CD14-positive monocyte (primary cell): ENCODE data around the gene APOBEC4. TPM values are rescaled to one million over a fixed set of nuclear protein-coding genes. Genes with fewer than 3 reads are reported as not detected.

Experiments used
- DNase-seq, 3 donors: peaks; one replicate each; pipeline ENCODE4 v3.0.0-alpha.2; 2011 to 2022
- H2AFZ ChIP-seq: 2 replicates; pipeline ENCODE4 v1.6.0; 2012; ENCODE audit warnings: mild to moderate bottlenecking, low read depth, low read length, inconsistent platforms; ENCODE audit not compliant: insufficient read depth, poor library complexity, severe bottlenecking
- H3K27ac ChIP-seq, 2 donors: 1 replicate in 1 of 2; 2 replicates in 1 of 2; pipeline ENCODE4 v1.5.1; 2012 to 2013; ENCODE audit warnings: low read length in 2 of 2, control low read depth in 1 of 2, inconsistent platforms in 1 of 2, low read depth in 1 of 2, mild to moderate bottlenecking in 1 of 2
- H3K27me3 ChIP-seq, 2 donors: one replicate each; pipeline versions ENCODE4 v1.6.0 to v1.6.1; 2011 to 2013; ENCODE audit warnings: low read length in 2 of 2; ENCODE audit not compliant: control insufficient read depth in 2 of 2, insufficient read depth in 2 of 2
- H3K36me3 ChIP-seq, 2 donors: replicated peaks in 1 of 2; 1 replicate in 1 of 2; 2 replicates in 1 of 2; pipeline versions ENCODE4 v1.5.1 to v1.6.1; 2012 to 2013; ENCODE audit warnings: low read length in 2 of 2, control low read depth in 1 of 2, inconsistent platforms in 1 of 2, mild to moderate bottlenecking in 1 of 2; ENCODE audit not compliant: insufficient read depth in 2 of 2, control insufficient read depth in 1 of 2
- H3K4me1 ChIP-seq, 2 donors: 1 replicate in 1 of 2; 2 replicates in 1 of 2; pipeline versions ENCODE4 v1.5.1 to v1.6.1; 2012 to 2013; ENCODE audit warnings: low read length in 2 of 2, control low read depth in 1 of 2, inconsistent platforms in 1 of 2, mild to moderate bottlenecking in 1 of 2, moderate library complexity in 1 of 2; ENCODE audit not compliant: insufficient read depth in 2 of 2, control insufficient read depth in 1 of 2
- H3K4me2 ChIP-seq: replicated peaks from 2 replicates; pipeline ENCODE3; 2012; ENCODE audit warnings: low read length, moderate library complexity, mild to moderate bottlenecking; ENCODE audit not compliant: poor library complexity, severe bottlenecking; ENCODE audit errors: extremely low read depth
- H3K4me3 ChIP-seq, 3 experiments: fragments of 200-600 bp in 1 of 3; sonication (generic) in 1 of 3; replicated peaks in 1 of 3; 1 replicate in 2 of 3; 2 replicates in 1 of 3; pipeline ENCODE4 v1.5.1; 2011 to 2013; ENCODE audit warnings: low read length in 3 of 3, mild to moderate bottlenecking in 3 of 3, control low read depth in 2 of 3, low read depth in 2 of 3, inconsistent platforms in 1 of 3, moderate library complexity in 1 of 3
- H3K79me2 ChIP-seq: 2 replicates; pipeline ENCODE4 v1.6.0; 2012; ENCODE audit warnings: mild to moderate bottlenecking, control low read depth, inconsistent platforms, low read length, moderate library complexity; ENCODE audit not compliant: insufficient read depth
- H3K9ac ChIP-seq: 2 replicates; pipeline ENCODE4 v1.6.0; 2017; ENCODE audit warnings: low read length, mild to moderate bottlenecking; ENCODE audit not compliant: insufficient read depth, poor library complexity, severe bottlenecking
- H3K9me3 ChIP-seq, 2 donors: replicated peaks in 1 of 2; 1 replicate in 1 of 2; 2 replicates in 1 of 2; pipeline versions ENCODE4 v1.5.1 to v1.6.1; 2012 to 2013; ENCODE audit warnings: low read length in 2 of 2, control low read depth in 1 of 2; ENCODE audit not compliant: control insufficient read depth in 1 of 2, insufficient read depth in 1 of 2
- H4K20me1 ChIP-seq: 2 replicates; pipeline ENCODE4 v1.6.0; 2012; ENCODE audit warnings: mild to moderate bottlenecking, low read length, control low read depth, moderate library complexity; ENCODE audit not compliant: insufficient read depth
- H3K27ac Mint-ChIP-seq, 7 donors: one replicate each; pipeline ENCODE4 v1.8.0; 2020; ENCODE audit warnings: mild to moderate bottlenecking in 7 of 7, mixed read lengths in 7 of 7, moderate library complexity in 6 of 7, inconsistent platforms in 2 of 7
- H3K27me3 Mint-ChIP-seq, 3 donors: one replicate each; pipeline ENCODE4 v1.8.0; 2021 to 2022; ENCODE audit warnings: low read depth in 3 of 3, mild to moderate bottlenecking in 3 of 3, mixed read lengths in 3 of 3, moderate library complexity in 3 of 3, inconsistent platforms in 1 of 3
- H3K36me3 Mint-ChIP-seq, 2 donors: one replicate each; pipeline ENCODE4 v1.8.0; 2020; ENCODE audit warnings: mixed read lengths in 2 of 2, inconsistent platforms in 1 of 2, mild to moderate bottlenecking in 1 of 2
- H3K4me1 Mint-ChIP-seq: one replicate; pipeline ENCODE4 v1.8.0; 2020; ENCODE audit warnings: mild to moderate bottlenecking, mixed read lengths
- H3K4me3 Mint-ChIP-seq, 2 donors: one replicate each; pipeline ENCODE4 v1.8.0; 2020; ENCODE audit warnings: mild to moderate bottlenecking in 2 of 2, mixed read lengths in 2 of 2, moderate library complexity in 1 of 2
- H3K9me3 Mint-ChIP-seq, 7 donors: one replicate each; pipeline ENCODE4 v1.8.0; 2020 to 2022; ENCODE audit warnings: mixed read lengths in 7 of 7, mild to moderate bottlenecking in 6 of 7, moderate library complexity in 6 of 7, inconsistent platforms in 2 of 7
- CTCF ChIP-seq: fragments of 200-600 bp; IDR thresholded peaks from one replicate; pipeline ENCODE4 v1.8.0; 2022; ENCODE audit warnings: antibody characterized with exemption, mild to moderate bottlenecking
- WGBS: methylation state at CpG from one replicate; pipeline ENCODE4 v1.1.5; 2013; ENCODE audit warnings: missing lambda C conversion rate; ENCODE audit not compliant: insufficient coverage; 5-methylcytosine and 5-hydroxymethylcytosine counted together
- intact Hi-C, 2 donors: fragments of 100-400 bp; cut with micrococcal nuclease; formaldehyde crosslinking; loops; one replicate each; pipeline versions ENCODE4 v1.15.0 to v1.15.1; 2023
- polyA plus RNA-seq, 3 donors: library from polyadenylated mRNA; depleted of rRNA in 1 of 3; unstranded in 2 of 3; stranded (reverse) in 1 of 3; fragments of 300-500 nt in 2 of 3; fragments of >200 nt in 1 of 3; fragmentation: Illumina TruSeq in 2 of 3; gene quantifications; 1 replicate in 2 of 3; 2 replicates in 1 of 3; pipeline ENCODE4 v1.2.3, GENCODE V29; 2012 to 2021

Gene APOBEC4
- polyA plus RNA-seq, 3 donors, result not detected

DNA sequence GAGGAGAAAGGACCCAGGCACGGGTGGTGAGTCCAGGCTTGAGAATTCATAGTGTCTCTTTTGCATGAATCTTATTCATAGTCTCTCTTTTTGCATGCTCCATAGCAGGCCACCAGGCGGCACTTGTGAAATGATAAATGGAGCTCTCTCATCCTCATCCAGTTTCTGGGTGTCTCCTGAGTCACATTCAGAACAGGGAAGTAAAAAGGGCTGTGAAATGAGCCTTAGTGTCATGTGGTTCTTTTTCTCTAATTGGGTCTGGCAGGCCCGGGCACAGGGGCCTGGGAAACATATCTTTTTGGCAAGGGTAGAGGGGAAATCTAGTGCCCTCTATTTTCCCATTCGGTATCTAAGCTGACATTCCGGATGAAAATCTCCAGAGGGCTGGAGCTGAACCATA, 43.8 kb downstream of the APOBEC4 start:
- intact Hi-C loops, result no loop called here
- peaks cover 0 to 5% (median 0%) of the 10 kb centered on the region in 7 donors for H3K9me3 Mint-ChIP-seq
- Histone ChIP-seq H3K79me2 (peaks cover 29% of the 10 kb centered on the region), H3K9ac (peak overlapping the region; percentile 33), H3K9me3 (no peaks in the 10 kb centered on the region), H3K36me3 (no peaks in the 10 kb centered on the region), H4K20me1 (no peaks in the 10 kb centered on the region), H2AFZ (no peak overlapping the region), H3K4me3 (peak overlapping the region in 1 of 3 experiments; percentile 36), H3K27me3 (no peaks in the 10 kb centered on the region), H3K27ac (peak overlapping the region; percentile 71 to 98), H3K4me2 (peak overlapping the region; percentile 51), H3K4me1 (peaks cover 63 to 64% of the 10 kb centered on the region in 2 donors)
- H3K4me3 Mint-ChIP-seq, result peak overlapping the region; percentile 37 to 69
- WGBS, result 0% methylated on average over 1 of the region's 5 CpGs
- peaks cover 0 to 5% (median 0%) of the 10 kb centered on the region in 3 donors for H3K27me3 Mint-ChIP-seq
- peaks cover 61% of the 10 kb centered on the region for H3K4me1 Mint-ChIP-seq
- peak overlapping the region; percentile 91 to 99 (median 98) for H3K27ac Mint-ChIP-seq
- peaks cover 7 to 10% of the 10 kb centered on the region in 2 donors for H3K36me3 Mint-ChIP-seq
- peak; percentile 89 to 95 (median 95) for DNase-seq
- peak; percentile 81 for TF ChIP-seq CTCF

- Mint-ChIP-seq H3K4me3 (peak overlapping the region in 1 of 2 donors; percentile 63), H3K36me3 (peaks cover 7 to 10% of the 10 kb centered on the region in 2 donors), H3K27me3 (no peaks in the 10 kb centered on the region), H3K4me1 (peaks cover 79% of the 10 kb centered on the region), H3K9me3 (peaks cover 0 to 5% (median under 1%) of the 10 kb centered on the region in 7 donors), H3K27ac (peak overlapping the region; percentile 84 to 100 (median 95))
- no peaks in the 10 kb centered on the region for H3K9me3 ChIP-seq
- no peaks in the 10 kb centered on the region for H4K20me1 ChIP-seq
- peak in 1 of 3 donors; percentile 42 for DNase-seq
- TF ChIP-seq CTCF, result no peak
- H3K4me1 ChIP-seq, result peaks cover 81 to 82% of the 10 kb centered on the region in 2 donors
- H3K4me2 ChIP-seq, result no peak overlapping the region
- no peaks in the 10 kb centered on the region for H3K27me3 ChIP-seq
- peak overlapping the region in 1 of 3 experiments; percentile 26 for H3K4me3 ChIP-seq
- intact Hi-C loops, result no loop called here
- WGBS, result no CpG with 5 or more reads among the region's 2 CpGs
- H2AFZ ChIP-seq, result no peak overlapping the region
- peak overlapping the region; percentile 20 to 98 for H3K27ac ChIP-seq
- no peak overlapping the region for H3K9ac ChIP-seq
- no peaks in the 10 kb centered on the region for H3K36me3 ChIP-seq
- H3K79me2 ChIP-seq, result peaks cover 35% of the 10 kb centered on the region
Observed at GRCh38 chr1:183607322-183607980, 45.7 kb downstream of the APOBEC4 start.
